Activated CD8-positive, alpha-beta T cell treated with anti-CD3 and anti-CD28 coated beads for 36 hours (primary cell): Measurements from ENCODE around the gene OBSCN. TPM values are rescaled to one million over a fixed set of nuclear protein-coding genes. Genes with fewer than 3 reads are reported as not detected.

Source experiments
- ATAC-seq: fragments of 200-7000 bp; cut with Tn5 transposase; one replicate; pipeline ENCODE4 v1.10.0; 2021; ENCODE audit warnings: mild to moderate bottlenecking, moderate library complexity
- CTCF ChIA-PET: fragments of 350-600 bp; sonication (Branson Sonifier 250); formaldehyde crosslinking; loops from one replicate; lab custom pipeline; 2021; ENCODE audit warnings: antibody characterized with exemption; lab: Charles Lee
- POLR2A ChIA-PET: fragments of 350-600 bp; sonication (Branson Sonifier 250); formaldehyde crosslinking; loops from one replicate; lab custom pipeline; 2021; ENCODE audit warnings: antibody characterized with exemption; lab: Charles Lee
- DNase-seq: peaks from one replicate; pipeline ENCODE4 v3.0.0-alpha.2; 2020
- H3K27ac Mint-ChIP-seq: one replicate; pipeline ENCODE4 v1.8.0; 2021; ENCODE audit warnings: mild to moderate bottlenecking, mixed read lengths
- H3K27me3 Mint-ChIP-seq: one replicate; pipeline ENCODE4 v1.8.0; 2021; ENCODE audit warnings: mixed read lengths
- H3K36me3 Mint-ChIP-seq: one replicate; pipeline ENCODE4 v1.8.0; 2021; ENCODE audit warnings: low read depth, mixed read lengths
- H3K4me1 Mint-ChIP-seq: one replicate; pipeline ENCODE4 v1.8.0; 2021; ENCODE audit warnings: low read depth, mixed read lengths
- H3K4me3 Mint-ChIP-seq: one replicate; pipeline ENCODE4 v1.8.0; 2021; ENCODE audit warnings: mild to moderate bottlenecking, moderate library complexity, mixed read lengths
- H3K9me3 Mint-ChIP-seq: one replicate; pipeline ENCODE4 v1.8.0; 2021; ENCODE audit warnings: mixed read lengths
- intact Hi-C: fragments of 100-400 bp; cut with micrococcal nuclease; formaldehyde crosslinking; loops from one replicate; pipeline ENCODE4 v1.10.0; 2022
- total RNA-seq, 2 experiments: library from RNA; stranded (reverse); gene quantifications; one replicate each; pipeline ENCODE4 v1.2.3, GENCODE V29; 2021
- TF ChIP-seq, protein P1 (sequence below): fragments of 200-600 bp; IDR thresholded peaks from one replicate; pipeline ENCODE4 v1.8.0; 2022; ENCODE audit warnings: antibody characterized with exemption, mild to moderate bottlenecking

OBSCN gene
- total RNA-seq, 2 experiments from 2014 or later: 21.6 to 23.7 TPM

DNA sequence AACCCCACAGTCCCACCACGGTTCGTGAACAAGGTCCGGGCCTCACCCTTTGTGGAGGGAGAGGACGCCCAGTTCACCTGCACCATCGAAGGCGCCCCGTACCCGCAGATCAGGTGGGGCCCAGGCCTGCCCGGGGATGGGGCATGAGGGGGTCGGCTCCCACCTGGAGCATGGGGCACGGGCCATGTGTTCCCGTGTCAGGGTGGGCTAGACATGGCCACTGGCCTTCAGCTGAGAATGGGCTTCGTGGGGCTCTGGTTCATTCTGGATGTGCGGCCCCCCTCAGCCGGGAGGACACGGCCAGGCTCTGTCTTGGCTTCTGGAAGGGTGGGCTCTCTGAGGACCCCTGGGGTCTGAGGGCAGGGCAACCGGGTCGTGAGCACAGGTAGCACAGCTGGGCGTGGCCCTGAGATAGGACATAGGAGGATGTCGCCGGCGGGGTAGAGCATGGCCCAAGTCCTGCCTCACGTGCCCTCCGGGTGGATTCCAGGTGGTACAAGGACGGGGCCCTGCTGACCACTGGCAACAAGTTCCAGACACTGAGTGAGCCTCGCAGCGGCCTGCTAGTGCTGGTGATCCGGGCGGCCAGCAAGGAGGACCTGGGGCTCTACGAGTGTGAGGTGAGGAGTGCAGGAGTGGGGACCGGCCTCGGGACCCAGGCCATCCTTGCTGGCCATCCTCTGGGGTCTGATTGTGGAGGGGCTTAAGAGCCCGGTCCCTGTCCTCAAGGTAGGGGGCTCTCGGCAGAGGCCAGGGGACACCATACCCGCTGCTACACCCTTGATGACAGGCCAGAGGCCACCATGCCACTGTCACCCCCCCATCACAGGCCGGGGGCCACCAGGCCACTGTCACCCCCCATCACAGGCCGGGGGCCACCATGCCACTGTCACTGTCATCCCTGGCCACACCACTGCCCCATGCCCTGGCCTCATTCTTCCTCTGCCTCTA is 143.3 kb downstream of the OBSCN start:
- TF ChIP-seq, protein P1, sequence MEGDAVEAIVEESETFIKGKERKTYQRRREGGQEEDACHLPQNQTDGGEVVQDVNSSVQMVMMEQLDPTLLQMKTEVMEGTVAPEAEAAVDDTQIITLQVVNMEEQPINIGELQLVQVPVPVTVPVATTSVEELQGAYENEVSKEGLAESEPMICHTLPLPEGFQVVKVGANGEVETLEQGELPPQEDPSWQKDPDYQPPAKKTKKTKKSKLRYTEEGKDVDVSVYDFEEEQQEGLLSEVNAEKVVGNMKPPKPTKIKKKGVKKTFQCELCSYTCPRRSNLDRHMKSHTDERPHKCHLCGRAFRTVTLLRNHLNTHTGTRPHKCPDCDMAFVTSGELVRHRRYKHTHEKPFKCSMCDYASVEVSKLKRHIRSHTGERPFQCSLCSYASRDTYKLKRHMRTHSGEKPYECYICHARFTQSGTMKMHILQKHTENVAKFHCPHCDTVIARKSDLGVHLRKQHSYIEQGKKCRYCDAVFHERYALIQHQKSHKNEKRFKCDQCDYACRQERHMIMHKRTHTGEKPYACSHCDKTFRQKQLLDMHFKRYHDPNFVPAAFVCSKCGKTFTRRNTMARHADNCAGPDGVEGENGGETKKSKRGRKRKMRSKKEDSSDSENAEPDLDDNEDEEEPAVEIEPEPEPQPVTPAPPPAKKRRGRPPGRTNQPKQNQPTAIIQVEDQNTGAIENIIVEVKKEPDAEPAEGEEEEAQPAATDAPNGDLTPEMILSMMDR: no peak
- Mint-ChIP-seq H3K4me1 (no peaks in the 10 kb centered on the region), H3K27ac (no peak overlapping the region), H3K36me3 (no peaks in the 10 kb centered on the region), H3K9me3 (no peaks in the 10 kb centered on the region), H3K27me3 (no peaks in the 10 kb centered on the region), H3K4me3 (no peak overlapping the region)
- intact Hi-C loops: no loop called here
- DNase-seq (no peak), ATAC-seq (no peak)
- CTCF ChIA-PET: no interaction called here
- POLR2A ChIA-PET: no interaction called here

DNA sequence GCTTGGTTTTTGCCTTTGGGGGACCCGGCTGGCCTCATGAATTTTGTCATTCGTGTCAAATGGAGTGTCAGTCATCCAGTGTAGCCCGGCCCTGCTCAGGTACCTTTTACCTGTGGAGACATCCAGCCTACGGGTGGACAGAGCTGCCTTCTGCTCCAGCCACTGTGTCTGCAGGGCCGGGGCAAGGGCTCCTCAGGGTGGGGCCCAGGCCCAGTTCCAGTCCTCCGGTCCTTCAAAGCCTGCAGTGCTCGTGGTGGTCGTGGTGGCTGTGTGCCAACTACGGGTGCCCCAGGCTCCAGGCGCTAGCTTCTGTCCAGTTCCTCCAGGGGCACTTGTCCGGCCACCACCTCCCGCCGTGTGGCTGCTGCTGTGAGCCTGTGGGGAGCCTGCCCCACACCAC is 144.0 kb downstream of the OBSCN start:
- ChIA-PET CTCF (no interaction called here), POLR2A (no interaction called here)
- Mint-ChIP-seq H3K4me3 (no peak overlapping the region), H3K4me1 (no peaks in the 10 kb centered on the region), H3K27me3 (no peaks in the 10 kb centered on the region), H3K27ac (no peak overlapping the region), H3K9me3 (no peaks in the 10 kb centered on the region), H3K36me3 (no peaks in the 10 kb centered on the region)
- DNase-seq (no peak), ATAC-seq (no peak)
- intact Hi-C loops: no loop called here
- TF ChIP-seq, protein P1: no peak

DNA sequence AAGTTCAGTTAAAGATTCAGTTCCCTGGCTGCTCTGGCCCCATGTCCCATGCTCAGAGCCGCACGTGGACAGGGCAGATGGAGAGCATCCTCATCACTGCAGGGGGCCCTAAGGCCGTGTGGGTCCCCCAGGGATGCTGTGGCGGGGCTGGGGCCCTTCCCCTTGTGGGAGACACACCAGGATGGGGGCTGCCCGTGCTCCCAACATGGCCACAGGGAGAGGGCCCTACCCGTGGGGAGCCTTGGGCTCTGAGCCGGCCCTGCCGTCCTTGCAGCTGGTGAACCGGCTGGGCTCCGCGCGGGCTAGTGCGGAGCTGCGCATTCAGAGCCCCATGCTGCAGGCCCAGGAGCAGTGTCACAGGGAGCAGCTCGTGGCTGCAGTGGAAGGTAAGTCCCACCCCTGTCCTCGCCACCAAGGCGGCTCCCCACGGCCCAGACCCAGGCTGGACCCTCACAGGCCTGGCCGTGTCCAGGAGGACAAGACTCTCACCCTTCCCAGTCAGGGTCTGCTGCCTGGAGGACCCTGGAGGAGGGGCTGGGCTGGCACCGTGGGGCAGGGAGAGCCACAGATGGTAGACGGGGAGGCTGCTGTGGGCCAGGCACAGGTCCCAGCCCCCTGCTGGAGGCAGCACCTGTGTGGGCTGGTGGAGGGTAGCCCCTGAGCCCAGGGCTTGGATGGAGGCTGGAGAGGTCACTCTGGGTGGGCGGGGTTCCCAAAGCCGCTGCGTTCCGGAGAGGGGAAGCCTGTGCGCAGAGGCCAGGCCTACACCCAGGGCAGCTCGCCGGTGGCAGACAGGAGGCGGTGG is 145.0 kb downstream of the OBSCN start:
- intact Hi-C loops: no loop called here
- CTCF ChIA-PET: no interaction called here
- no peaks in the 10 kb centered on the region for H3K9me3 Mint-ChIP-seq

DNA sequence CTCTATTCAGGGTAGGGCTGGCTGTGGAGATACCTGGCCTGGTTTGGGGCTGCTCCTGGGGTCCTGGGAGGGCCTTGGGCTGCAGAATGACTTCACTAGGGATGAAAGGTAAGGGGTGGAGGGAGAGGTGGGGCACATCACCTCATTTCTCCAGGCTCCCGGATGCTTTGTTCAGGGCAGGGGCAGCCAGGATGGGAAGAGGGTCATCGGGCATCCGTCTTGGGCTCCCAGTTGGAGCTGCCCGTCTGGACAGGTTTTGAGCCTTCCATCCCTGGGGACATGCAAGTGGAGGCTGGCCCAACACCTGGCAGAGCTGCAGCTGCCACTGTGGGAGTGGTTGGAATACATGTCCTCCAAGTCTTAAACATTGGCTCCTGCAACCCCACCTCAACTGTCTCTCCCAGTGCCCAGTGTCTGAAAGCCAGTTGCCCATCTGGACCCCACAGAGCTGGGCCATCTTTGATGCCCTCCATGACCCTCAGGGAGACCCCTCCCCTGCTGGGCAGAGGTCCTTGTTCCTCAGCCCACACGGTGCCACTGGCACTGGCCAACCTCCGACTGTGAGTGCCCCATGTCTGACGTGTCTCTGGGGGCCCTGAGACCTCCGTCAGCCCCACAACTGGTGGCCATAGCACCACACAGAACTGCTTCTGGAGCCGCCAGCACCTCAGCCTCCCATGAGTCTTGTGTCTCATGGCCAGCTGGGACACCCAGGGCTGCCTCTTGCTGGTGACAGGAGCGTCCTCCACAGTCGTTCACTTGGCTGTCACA is 145.9 kb downstream of the OBSCN start:
- Mint-ChIP-seq H3K27me3 (no peaks in the 10 kb centered on the region), H3K4me1 (no peaks in the 10 kb centered on the region), H3K9me3 (no peaks in the 10 kb centered on the region), H3K27ac (no peak overlapping the region), H3K36me3 (no peaks in the 10 kb centered on the region), H3K4me3 (no peak overlapping the region)
- ATAC-seq (no peak), DNase-seq (no peak)
- ChIA-PET CTCF (no interaction called here), POLR2A (no interaction called here)
- intact Hi-C loops: no loop called here
- TF ChIP-seq, protein P1: no peak

More for the DNA sequence above, 145.0 kb downstream of the OBSCN start:
- ATAC-seq (no peak), DNase-seq (no peak)
- Mint-ChIP-seq H3K27me3 (no peaks in the 10 kb centered on the region), H3K4me1 (no peaks in the 10 kb centered on the region), H3K27ac (no peak overlapping the region), H3K36me3 (no peaks in the 10 kb centered on the region), H3K4me3 (no peak overlapping the region)
- TF ChIP-seq, protein P1: no peak
- POLR2A ChIA-PET: no interaction called here
